AG04450 (cell line): ENCODE results near the gene SCD5. TPM values are rescaled to one million over a fixed set of nuclear protein-coding genes. Genes with fewer than 3 reads are reported as not detected.

Experiments used
- CTCF ChIA-PET: fragments of 300-600, 350-600 bp; formaldehyde crosslinking; extraction: SDS; loops from one replicate; lab custom pipeline; 2022; ENCODE audit warnings: antibody characterized with exemption, inconsistent platforms; lab: Charles Lee
- POLR2A ChIA-PET: fragments of 350-600 bp; formaldehyde crosslinking; extraction: SDS; loops from one replicate; lab custom pipeline; 2021; ENCODE audit warnings: antibody characterized with exemption, inconsistent platforms; lab: Yijun Ruan, JAX
- DNase-seq: peaks from one replicate; pipeline ENCODE4 v3.0.0-alpha.2; 2011; ENCODE audit warnings: low read depth, low spot score
- H3K27ac ChIP-seq: one replicate; pipeline ENCODE4 v1.5.1; 2012; ENCODE audit warnings: low read depth, low read length, control low read depth
- H3K27me3 ChIP-seq: one replicate; pipeline ENCODE4 v1.6.0; 2012; ENCODE audit warnings: low read length; ENCODE audit not compliant: control insufficient read depth, insufficient read depth
- H3K4me3 ChIP-seq: 2 replicates; pipeline ENCODE4 v1.5.1; 2011; ENCODE audit warnings: mild to moderate bottlenecking, low read depth, low read length, control low read depth
- H3K9me3 ChIP-seq: 2 replicates; pipeline ENCODE4 v1.5.1; 2012; ENCODE audit warnings: low read length; ENCODE audit not compliant: control insufficient read depth, insufficient read depth
- polyA plus RNA-seq: library from polyadenylated mRNA; depleted of rRNA; stranded (reverse); fragments of >200 nt; gene quantifications from 2 replicates; pipeline ENCODE4 v1.2.3, GENCODE V29; 2011
- TF ChIP-seq, protein P1 (sequence below): IDR thresholded peaks from 2 replicates; pipeline ENCODE4 v1.5.1; 2011; ENCODE audit warnings: low read depth, low read length, control low read depth, inconsistent platforms

The SCD5 gene
- polyA plus RNA-seq, 1 experiment: 13.1 TPM

DNA sequence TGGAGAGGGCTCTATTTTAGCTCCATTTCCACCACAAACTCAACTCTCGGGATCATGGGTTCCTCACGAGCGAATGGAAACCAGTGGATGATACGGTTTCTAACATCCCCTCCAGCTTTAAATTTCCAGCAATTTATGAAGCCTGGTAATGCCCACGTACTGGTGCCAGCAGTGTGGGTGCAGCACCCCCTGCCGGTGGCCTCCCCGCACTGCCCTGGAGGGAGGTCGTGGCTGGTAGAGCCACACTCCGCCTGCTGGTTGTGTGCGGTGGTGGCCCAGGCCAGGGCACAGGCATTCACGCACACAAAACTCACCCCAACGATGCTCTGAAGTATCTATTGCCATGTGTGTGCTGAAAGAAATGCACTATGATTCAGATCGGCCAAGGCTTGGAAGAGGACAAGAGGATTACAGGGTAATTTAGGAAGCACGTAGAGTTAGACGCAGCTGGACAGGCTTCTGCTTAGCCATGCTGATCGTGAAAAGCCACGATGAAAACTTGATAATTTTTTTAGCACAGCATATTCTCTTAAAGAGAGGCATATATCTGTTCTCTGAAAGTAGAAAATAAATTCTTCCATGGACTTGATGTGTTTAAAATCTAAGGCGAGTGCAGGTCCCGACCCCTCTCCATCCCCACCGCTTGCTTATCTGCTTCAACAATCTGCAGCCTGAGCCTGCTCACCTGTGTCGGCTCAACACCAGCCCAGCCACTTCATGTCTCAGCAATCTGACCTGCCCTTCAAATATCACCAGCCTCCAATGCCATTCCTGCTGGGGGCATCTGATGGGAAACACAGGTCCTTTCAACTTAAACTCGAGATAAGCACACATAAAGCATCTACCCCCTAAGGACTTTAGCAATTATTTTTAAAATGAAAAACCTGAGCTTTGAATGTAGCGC, 59.1 kb downstream of the SCD5 start:
- CTCF ChIA-PET: interaction anchor here (0.6 to 7.9 kb wide), 65 partner anchors 8 to 378 kb away, joined by 3 to 196 read pairs (median 4); partner anchors contain the start of gene SCD5
- no peak for DNase-seq
- TF ChIP-seq, protein P1, sequence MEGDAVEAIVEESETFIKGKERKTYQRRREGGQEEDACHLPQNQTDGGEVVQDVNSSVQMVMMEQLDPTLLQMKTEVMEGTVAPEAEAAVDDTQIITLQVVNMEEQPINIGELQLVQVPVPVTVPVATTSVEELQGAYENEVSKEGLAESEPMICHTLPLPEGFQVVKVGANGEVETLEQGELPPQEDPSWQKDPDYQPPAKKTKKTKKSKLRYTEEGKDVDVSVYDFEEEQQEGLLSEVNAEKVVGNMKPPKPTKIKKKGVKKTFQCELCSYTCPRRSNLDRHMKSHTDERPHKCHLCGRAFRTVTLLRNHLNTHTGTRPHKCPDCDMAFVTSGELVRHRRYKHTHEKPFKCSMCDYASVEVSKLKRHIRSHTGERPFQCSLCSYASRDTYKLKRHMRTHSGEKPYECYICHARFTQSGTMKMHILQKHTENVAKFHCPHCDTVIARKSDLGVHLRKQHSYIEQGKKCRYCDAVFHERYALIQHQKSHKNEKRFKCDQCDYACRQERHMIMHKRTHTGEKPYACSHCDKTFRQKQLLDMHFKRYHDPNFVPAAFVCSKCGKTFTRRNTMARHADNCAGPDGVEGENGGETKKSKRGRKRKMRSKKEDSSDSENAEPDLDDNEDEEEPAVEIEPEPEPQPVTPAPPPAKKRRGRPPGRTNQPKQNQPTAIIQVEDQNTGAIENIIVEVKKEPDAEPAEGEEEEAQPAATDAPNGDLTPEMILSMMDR: peak; percentile 90
- H3K9me3 ChIP-seq: no peaks in the 10 kb centered on the region; the same call in 1 of the 2 replicates
- no peak overlapping the region for H3K27ac ChIP-seq
- no peaks in the 10 kb centered on the region for H3K27me3 ChIP-seq
- no peak overlapping the region for H3K4me3 ChIP-seq
- POLR2A ChIA-PET: interaction anchor here (0.7 kb wide), 1 partner anchor 278 kb away, joined by 3 read pairs; no protein-coding TSS in a partner anchor

DNA sequence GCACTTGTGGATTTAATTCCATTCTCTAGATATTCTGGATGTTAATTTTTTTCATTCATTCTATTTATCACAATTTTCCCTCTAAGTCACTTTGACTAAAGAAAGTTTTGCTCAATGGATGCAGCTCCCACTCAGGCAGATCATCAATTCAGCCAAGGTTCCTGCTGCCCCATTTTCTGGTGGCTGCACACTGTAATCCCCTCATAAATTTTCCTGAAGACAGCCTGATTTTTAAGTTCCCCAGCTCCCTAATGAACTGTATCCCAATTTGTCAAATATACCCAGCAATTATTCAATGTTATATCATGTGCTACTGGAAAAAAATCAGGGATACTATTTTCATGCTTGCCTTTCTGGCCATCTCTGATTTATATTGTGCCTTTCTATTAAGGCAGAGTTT, 61.2 kb downstream of the SCD5 start:
- POLR2A ChIA-PET: no interaction called here
- Histone ChIP-seq H3K27ac (no peak overlapping the region), H3K27me3 (no peaks in the 10 kb centered on the region), H3K9me3 (no peaks in the 10 kb centered on the region; the same call in 1 of the 2 replicates), H3K4me3 (no peak overlapping the region)
- TF ChIP-seq, protein P1: no peak
- CTCF ChIA-PET: interaction anchor here (0.6 to 7.9 kb wide), 3 partner anchors 12 to 272 kb away, joined by 3 to 196 read pairs (median 36); no protein-coding TSS in a partner anchor
- no peak for DNase-seq

GRCh38 chr4:82733636-82734035, 65.0 kb downstream of the SCD5 start:
- Histone ChIP-seq H3K27ac (no peak overlapping the region), H3K9me3 (peaks cover 4% of the 10 kb centered on the region; the same call in 1 of the 2 replicates), H3K27me3 (no peaks in the 10 kb centered on the region), H3K4me3 (no peak overlapping the region)
- TF ChIP-seq, protein P1: no peak
- DNase-seq: no peak
- ChIA-PET CTCF (no interaction called here), POLR2A (no interaction called here)

DNA sequence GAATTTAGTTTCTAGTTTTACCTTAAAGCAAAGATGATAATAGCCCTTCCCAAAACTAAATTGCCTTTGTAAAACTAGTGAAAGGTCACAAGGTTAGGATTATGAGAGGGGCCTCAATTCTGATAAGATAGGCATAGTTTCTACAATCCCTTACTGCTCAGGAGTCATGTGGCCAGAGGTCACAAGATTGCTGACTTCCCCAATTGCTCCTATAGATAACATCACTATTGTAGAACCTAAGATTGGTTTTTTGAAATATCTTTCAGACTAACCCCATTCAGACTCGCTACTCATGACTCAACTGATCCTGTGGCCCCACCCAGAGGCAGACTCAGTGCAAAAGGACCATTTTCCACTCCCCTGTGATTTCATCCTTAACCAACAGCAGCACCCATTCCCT, 70.3 kb downstream of the SCD5 start:
- Histone ChIP-seq H3K27ac (no peak overlapping the region), H3K27me3 (no peaks in the 10 kb centered on the region), H3K9me3 (peaks cover 4% of the 10 kb centered on the region; the same call in 1 of the 2 replicates), H3K4me3 (no peak overlapping the region)
- TF ChIP-seq, protein P1: no peak
- DNase-seq: no peak
- POLR2A ChIA-PET: no interaction called here
- CTCF ChIA-PET: interaction anchor here (0.8 kb wide), 1 partner anchor 10 kb away, joined by 6 read pairs; no protein-coding TSS in a partner anchor

DNA sequence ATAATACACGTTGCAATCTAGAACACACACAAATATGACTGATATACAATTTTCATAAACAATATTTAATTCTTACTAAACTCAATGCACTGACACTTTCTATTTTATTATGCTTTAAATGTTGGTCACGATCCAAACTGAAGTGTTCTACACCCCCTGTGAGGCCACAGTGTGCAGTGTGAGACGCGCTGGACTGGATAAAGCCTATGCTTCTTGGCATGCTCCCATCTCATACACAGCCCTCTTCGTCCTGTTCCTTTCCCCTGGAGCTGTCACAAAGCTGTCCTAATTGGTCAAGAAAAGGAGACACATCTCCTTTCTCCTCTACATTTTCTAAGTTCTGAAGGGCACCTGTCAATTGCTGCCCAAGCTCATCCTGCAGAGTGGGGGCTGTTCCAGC, 72.0 kb downstream of the SCD5 start:
- TF ChIP-seq, protein P1: no peak
- Histone ChIP-seq H3K27ac (no peak overlapping the region), H3K9me3 (peaks cover 4% of the 10 kb centered on the region; the same call in 1 of the 2 replicates), H3K4me3 (no peak overlapping the region), H3K27me3 (no peaks in the 10 kb centered on the region)
- ChIA-PET POLR2A (no interaction called here), CTCF (interaction anchor here (1.4 to 1.6 kb wide), 2 partner anchors 12 to 264 kb away, joined by 4 to 11 read pairs; no protein-coding TSS in a partner anchor)
- DNase-seq: no peak
